Spleen (tissue), 7 donors: Measurements from ENCODE around the gene PPBP.

Experiments
- CTCF ChIP-seq, 11 experiments: fragments of 200-600 bp in 7 of 11; fragments of 450-650 bp in 4 of 11; sonication (generic) in 4 of 11; IDR thresholded peaks in 8 of 11; conservative IDR thresholded peaks in 3 of 11; 1 replicate in 7 of 11; 2 replicates in 4 of 11; pipeline versions ENCODE4 v1.4.0 to v1.8.0; 2016 to 2021; ENCODE audit warnings: antibody characterized with exemption in 11 of 11, inconsistent platforms in 4 of 11, mild to moderate bottlenecking in 1 of 11
- POLR2AphosphoS5 ChIP-seq, 3 donors: sonication (generic); formaldehyde crosslinking; IDR thresholded peaks; one replicate each; pipeline ENCODE4 v1.5.1; 2017; ENCODE audit warnings: antibody characterized with exemption in 3 of 3
- donor health status: DM: no; HTN: no; CAD: no; lungs with moderate emphysema.
- donor health status: DM: no; HTN: no; CAD: no.
- donor health status: DM: no; HTN: no; CAD: no.

GRCh38 chr4:73974352-73974751 is 13.6 kb downstream of the PPBP start:
- TF ChIP-seq POLR2AphosphoS5 (IDR thresholded peaks at IDR 0.05) = no peak
- TF ChIP-seq CTCF (IDR thresholded peaks at IDR 0.05 in 8 of 11, conservative IDR thresholded peaks at IDR 0.05 in 3 of 11) = no peak
